ENCODE results near the gene SEC23B. TPM values are rescaled to one million over a fixed set of nuclear protein-coding genes. Genes with fewer than 3 reads are reported as not detected.
"Not testable (repeated sequence)": the region's sequence is repeated elsewhere in the genome, so short reads cannot be mapped to it uniquely, and the experiment has no call there.

Gene SEC23B
- total RNA-seq, 1 donor from 2014 or later, result 42.9 TPM

DNA sequence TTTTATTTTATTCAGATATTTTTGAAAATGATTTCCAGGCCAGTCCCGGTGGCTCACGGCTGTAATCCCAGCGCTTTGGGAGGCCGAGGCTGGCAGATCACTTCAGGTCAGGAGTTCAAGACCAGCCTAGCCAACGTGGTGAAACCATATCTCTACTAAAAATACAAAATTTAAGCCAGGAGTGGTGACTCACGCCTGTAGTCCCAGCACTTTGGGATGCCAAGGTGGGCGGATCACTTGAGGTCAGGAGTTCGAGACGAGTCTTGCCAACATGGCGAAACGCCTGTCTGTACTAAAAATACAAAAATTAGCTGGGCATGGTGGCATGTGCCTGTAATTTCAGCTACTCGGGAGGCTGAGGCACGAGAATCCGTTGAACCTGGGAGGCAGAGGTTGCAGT is 19.0 kb downstream of the SEC23B start:
- not testable (repeated sequence) for DNase-seq

DNA sequence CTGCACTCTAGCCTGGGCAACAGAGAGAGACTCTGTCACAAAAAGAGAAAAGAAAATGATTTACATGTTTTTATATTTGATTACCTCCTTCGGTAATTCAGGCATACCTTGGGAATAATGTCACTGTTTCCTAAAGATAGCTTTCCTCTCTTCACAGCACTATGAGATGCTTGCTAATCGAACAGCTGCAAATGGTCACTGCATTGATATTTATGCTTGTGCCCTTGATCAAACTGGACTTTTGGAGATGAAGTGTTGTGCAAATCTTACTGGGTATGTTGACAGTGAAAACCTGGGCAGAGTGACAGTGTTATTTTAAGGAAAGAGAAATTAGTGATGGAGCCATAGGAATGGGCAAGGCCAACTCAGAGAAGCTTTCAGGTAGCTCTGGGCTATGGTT is 19.6 kb downstream of the SEC23B start:
- DNase-seq, result no peak

DNA sequence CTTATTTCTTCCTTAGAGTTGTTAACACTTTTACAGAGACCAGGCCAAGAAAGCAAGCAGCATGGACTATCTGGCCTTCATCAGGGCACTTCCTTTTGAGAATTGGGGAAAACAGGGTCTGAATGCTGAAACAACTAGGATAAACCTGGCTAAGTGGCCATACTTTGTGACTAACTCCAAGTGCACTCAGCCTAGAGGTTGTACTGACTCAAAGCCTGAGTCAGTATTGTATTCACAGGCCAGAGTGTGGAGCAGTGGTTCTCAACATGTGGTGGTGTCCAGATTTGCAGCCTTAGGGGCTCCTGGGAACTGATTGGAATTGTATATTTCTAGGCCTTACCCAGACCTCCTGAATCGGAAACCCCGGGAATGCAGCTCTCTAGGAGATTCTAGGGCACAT is 20.1 kb downstream of the SEC23B start:
- no peak for DNase-seq

DNA sequence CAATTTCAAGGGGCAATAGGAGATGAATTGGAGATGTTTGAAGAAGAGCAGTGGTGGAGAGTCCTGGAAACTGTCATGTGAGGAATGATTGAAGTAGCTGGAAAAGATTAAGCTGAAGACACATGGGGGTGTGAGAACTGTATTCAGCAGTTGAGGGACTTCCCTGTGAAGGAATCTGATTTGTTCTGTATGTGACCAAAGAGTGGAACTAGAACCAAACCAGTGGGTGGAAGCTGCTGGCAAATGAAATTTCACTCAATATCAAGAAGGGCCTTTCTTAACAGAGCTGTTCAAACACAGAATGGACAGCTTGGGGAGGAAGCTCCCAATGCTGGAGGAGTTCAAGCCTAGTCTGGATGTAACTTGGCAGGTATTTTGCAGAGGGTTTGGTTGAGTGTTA is 21.3 kb downstream of the SEC23B start:
- DNase-seq, result no peak

DNA sequence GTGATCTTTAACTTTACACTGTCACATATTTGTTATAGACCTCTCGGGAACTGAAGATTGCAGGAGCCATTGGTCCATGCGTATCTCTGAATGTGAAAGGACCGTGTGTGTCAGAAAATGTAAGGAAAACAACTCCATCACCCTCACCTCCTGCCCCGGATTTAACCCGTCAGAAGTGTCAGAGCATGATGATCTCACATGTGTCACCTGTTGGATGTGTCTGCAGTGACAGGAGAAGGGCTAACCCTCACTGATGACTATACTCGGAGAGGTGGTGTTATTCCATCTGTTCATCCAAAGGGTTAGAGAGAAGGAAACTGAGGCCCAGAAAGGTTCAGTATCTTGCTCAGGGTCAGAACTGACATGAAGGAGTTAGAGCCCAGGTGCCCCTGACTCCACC is 24.9 kb downstream of the SEC23B start:
- no peak for DNase-seq

DNA sequence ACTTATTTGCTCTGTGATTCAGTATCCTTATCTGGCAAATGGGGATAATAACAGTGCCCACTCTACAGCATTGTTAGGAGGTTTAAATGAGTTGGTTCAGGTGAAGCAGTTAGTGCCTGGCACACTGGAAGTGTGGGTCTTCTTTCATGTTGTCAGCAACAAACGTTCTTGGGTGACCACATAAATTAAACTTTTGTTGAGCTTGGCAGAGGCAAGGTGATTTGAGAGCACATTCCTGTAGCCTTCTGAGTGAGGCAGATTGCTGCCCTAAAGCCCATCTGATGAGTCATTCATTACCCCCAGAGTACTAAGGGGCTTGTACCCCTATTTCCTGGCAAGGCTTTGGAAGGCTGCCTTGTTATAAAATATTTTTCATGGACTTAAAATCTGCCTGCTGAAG is 25.8 kb downstream of the SEC23B start:
- DNase-seq, result no peak

DNA sequence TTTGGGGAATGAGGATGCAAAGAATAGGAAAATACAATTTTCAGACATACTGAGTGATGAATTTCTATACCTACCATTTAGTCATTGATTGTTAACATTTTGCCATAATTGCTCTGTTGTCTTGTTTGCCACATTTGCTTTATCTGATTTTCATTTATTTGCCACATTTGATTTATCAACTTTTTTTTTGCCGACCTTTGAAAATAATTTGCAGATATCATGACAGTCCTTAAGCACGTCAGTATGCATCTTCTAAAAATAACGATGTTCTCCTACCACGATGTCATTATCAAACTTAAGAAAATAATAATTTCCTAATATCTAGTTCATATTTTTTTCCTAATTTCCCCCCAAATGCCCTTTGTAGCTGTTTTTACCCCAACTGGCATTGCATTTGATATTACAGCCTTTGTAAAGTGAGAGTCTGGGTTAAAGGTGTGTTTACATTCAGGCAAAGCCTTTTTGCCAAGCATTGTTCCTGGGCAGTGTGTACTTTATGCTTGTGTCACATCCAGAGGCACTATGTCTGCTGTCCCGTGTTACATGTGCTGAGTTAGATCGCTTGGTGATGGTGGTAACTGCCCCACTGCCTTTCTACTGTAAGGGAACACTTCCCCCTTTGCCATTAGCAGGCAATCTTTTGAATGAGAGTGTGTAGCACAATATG is 26.4 kb downstream of the SEC23B start:
- no peak for DNase-seq

DNA sequence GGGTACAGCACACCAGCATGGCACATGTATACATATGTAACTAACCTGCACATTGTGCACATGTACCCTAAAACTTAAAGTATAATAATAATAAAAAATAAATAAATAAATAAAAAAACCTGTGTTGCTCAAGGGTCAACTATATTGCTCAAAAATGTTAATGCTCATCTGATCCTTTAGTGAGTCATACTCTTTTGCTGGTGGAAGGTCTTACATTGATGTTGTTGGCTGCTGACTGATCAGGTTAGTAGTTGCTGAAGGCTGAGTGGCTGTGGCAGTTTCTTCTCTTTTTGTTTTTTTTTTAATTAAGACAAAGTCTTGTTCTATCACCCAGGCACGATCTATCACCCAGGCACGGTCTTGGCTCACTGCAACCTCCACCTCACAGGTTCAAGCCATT is 29.9 kb downstream of the SEC23B start:
- DNase-seq, result no peak

DNA sequence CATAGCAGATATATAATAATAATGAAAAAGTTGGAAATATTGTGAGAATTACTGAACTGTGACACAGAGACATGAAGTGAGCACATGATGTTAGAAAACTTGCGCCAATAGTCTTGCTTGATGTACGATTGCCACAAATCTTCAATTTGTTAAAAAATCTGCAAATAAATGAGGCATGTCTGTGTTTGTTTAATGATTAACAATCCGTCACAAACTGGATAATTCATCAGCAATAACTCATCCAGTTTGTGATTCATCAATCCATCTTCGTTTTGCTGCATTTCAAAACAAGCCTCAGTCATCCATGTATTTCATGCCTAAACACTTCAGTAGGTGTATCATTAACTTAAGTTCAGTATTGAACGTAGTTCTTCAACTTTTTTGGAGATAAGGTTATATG is 34.0 kb downstream of the SEC23B start:
- no peak for DNase-seq

DNA sequence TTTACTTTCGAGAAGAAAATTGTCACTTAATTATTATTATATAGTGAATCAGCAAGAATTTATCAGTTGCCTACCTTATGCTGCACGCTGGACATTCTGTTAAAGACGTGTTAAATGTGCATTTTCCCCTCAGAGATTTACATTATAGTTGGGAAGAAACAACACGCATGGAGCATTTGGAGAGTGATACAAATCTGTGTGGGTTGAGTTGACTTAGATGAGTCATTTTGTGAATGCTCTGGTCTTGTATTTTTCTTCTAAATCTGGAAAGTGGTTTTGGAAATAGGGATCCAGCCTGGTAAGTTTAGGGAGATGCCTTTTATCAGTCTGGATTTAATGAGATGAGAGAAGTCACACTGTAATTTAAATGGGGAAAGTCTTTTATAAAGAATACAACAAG is 35.5 kb downstream of the SEC23B start:
- DNase-seq, result no peak

DNA sequence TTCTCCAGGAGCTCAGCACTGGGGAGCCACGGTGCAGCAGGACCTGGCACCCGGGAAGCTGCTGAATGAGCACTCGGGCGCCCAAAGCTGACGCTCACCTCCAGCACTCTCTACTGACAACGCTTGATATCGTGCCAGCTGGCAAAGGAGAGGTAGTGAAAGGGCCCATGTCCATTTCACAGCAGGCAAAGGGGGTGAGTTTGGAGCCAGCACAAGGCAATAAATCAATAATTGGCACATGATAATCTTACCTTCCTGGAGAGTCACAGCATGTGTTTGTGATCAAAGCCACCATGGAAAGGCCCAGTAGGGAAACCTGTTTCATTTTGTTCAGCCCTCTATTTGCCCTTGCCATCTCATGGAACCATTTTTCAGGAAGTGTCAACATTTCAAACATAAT is 36.2 kb downstream of the SEC23B start:
- no peak for DNase-seq

DNA sequence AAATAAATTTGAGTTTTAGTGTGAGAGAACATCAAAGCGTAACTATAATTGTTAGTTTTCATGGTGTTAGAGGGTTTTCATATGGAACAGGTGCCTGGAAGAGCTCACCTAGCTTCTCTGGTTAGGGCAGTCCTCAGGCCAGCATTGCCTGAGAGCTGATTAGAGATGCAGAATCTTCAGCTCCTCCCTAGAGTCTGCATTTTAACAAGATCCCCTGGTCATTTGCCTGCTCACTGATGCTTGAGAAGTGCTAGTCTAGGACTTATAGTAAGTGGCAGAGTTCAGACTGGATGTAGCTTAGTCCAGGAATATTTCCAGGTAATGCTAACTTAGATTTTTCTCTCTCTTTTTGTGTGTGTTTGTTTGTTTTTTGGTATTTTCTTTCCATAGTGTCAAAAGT is 37.8 kb downstream of the SEC23B start:
- no peak for DNase-seq

DNA sequence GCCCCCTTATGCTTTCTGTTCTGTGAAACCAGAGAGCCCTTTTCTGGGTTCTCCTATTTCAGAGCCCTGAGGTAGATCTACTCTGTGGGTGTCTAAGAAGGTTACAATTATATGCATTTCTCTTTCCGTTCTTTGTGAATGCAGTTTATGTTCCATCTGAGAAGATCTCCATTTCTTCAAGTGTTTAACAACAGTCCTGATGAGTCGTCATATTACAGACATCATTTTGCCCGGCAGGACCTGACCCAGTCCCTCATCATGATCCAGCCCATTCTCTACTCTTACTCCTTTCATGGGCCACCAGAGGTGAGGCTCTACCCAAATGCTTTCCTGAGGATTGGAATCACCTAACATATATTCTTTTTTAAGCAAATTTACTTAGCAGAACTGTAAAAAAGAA is 40.7 kb downstream of the SEC23B start:
- DNase-seq, result no peak

DNA sequence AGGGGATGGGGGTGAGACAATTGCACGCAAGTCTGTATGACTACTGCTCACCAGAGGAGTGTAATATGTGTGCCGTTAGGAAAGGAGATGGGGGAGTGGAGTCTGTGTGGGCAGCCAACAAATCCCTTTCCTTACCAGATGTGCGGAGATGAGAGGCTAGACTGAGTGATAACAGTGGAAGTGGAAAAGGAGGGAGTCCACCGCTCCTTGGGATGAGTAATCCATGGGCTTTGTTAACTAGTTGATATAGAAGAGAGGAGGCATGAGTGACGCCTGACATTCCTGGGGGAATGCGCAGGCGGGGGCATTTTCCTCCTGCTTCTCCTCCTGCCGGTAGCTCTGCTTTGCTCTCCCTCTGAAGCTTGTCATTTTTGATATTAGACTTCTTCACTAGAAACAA is 46.0 kb downstream of the SEC23B start:
- no peak for DNase-seq

DNA sequence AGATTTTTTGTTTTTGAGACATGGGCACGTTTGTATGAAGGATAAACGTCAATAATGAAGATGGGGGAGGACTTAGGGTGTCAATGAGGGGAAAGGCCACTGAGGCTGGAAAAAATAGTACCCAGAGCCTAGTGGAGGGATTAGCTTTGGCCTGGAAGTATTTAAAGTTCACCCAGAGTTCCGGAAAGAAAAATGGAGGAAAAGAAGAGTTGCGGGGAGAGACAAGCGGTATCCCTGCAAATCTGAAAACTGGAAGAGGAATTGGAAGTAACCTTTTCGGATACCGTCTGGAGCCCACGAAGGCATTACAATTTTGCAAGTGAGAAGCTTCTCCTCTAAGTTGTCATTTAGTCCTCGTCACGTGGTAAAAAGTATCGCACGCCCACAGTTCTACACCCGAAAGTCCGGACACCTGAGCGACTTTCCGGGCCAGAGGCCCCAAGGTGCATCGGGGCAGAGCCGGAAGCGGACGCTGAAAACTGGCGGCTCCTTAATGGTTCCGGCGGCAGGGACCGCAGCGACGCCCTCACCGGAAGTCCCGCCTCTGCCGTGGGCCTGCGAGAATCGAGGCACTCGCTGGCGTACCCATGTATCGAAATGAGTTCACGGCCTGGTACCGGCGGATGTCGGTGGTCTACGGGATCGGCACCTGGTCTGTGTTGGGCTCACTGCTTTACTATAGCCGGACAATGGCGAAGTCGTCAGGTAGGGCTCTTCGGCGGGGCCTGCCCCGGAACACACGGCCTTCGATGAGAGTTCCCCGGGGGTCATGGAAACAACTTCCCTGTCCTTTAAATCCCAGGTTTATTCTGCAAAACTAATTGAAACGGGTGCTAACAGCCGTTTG is 59.4 kb downstream of the SEC23B start, which contains the start of gene SMIM26:
Gene SMIM26, plus strand, starts transcription at position 541 of the 847 bp plus-strand sequence. Its CDS starts 47 bp downstream, at position 588.
- DNase-seq, result peak; percentile 88

DNA sequence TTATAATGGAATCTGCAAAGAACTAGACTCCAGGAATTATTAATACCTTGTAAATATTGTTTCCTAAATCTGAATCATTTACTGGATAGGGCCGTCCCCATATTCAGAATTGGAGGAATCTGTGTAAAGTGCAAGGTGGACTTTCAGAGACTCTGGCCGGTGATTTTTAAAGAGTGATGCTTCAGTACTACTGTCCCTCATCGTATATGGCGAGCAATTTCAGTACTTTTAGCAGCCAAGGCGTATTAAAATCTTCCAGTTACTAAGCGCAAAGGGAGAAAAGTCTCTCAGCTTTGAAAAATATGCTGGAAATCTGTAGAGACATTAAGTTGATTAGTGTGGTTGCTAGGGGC is 60.0 kb downstream of the SEC23B start:
- no peak for DNase-seq

DNA sequence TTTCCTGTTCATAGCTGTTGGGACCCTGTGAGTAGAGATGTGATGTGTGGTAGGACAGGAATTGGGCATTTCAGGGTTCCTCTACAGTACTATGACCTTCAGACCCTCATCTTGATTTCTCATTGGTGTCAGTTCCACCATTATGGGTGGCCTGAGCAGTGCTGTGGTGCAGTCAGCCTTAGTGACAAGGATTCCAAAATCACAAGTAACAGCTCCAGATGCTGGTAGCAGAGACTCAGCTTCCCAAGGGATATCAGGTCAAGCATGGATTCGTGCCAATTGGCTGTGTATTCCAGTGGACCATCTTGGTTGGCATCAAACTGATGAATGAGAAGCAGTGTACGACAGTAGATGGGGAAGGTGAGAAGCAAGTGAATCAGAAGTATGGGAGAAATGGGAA is 63.3 kb downstream of the SEC23B start:
- DNase-seq, result no peak

DNA sequence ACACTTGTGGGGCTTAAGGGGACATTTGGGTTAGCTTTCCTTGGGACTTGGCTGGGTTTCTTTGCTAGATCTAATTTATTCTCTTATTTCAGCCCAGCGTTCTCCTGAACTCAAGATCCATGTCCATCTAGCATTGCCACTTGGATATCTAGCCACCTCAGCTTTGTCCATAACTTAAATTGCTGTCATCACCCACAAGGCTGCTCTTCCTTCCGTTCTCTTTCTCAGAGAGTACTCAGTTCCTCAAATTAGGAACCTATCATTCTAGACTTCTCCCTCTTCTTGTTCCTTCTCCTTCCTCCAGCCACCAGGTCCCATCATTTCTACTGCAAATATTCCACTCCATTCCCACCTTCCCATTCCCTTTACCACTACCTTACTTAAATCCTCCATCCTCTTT is 63.8 kb downstream of the SEC23B start:
- no peak for DNase-seq

DNA sequence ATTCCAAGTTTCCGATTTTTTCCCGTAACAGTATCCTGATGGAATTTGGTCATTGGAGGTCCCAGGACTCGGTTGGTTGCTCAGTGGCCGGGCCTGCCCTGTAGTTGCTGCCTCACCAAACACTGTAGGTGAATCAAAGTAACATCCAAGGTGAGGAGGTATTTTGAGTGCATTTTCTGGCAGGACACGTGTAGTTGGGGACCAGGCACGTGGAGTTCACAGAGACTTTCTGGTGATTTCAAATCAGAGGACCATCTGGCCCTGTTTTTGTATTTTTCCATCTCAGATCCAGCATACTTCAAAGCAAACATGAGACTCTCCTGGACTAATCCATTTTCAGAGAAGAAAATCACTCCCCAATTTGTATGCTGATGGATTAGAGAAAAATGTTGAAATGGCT is 70.2 kb downstream of the SEC23B start:
- DNase-seq, result no peak

DNA sequence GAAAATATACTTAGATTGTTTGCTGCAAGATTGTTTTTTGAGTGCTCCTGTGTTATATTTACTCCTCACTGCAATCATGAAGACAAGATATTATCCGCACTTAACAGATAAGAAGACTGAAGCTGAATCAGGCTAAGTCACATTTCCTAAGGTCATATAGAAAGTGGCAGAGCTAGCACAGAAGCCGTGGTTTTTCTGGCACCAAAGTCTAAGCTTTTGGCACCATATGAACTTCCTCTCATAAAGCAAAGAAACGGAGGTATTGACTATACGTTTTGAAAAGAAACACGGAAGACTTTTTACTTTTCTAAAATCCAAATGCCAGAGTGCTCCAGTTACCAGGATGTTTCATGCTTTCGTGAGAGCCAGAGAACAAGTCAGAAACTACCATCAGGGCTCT is 70.8 kb downstream of the SEC23B start:
- DNase-seq, result no peak

DNA sequence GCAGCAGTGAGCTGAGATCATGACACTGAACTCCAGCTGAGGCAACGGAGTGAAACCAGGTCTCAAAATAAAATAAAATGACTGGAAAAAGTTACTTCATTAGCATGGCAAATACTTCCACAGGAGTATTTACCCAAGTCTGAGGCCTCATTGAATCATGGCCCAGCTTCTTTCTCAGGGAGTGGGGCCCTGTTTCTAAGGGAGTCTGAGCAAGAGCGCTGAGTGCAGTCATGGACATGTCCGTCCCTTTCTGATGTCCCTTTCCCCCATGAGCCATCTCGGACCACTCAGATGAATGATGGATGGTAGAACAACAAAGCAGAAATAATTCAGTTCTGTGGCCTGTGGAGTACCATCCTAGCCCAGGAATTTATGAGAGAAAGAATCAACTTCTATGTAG is 72.3 kb downstream of the SEC23B start:
- DNase-seq, result no peak

DNA sequence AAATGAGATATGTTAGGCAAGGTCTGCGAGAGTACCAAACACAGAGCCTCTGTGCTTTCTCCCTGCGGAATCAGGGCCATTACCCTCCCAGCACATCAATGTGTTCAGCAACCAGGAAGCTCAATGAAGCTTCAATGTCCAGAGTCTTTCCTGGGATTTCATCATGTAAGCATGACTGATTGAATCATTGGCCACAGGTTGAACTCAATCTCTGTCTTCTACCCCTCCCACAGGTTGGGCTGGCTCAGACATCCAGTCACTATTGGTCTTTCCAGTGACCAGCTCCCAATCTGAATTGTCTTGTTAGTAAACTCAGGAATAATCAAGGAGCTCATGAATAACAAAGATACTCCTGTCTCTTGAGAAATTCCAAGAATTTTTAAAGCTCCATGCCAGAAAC is 77.4 kb downstream of the SEC23B start:
- no peak for DNase-seq

DNA sequence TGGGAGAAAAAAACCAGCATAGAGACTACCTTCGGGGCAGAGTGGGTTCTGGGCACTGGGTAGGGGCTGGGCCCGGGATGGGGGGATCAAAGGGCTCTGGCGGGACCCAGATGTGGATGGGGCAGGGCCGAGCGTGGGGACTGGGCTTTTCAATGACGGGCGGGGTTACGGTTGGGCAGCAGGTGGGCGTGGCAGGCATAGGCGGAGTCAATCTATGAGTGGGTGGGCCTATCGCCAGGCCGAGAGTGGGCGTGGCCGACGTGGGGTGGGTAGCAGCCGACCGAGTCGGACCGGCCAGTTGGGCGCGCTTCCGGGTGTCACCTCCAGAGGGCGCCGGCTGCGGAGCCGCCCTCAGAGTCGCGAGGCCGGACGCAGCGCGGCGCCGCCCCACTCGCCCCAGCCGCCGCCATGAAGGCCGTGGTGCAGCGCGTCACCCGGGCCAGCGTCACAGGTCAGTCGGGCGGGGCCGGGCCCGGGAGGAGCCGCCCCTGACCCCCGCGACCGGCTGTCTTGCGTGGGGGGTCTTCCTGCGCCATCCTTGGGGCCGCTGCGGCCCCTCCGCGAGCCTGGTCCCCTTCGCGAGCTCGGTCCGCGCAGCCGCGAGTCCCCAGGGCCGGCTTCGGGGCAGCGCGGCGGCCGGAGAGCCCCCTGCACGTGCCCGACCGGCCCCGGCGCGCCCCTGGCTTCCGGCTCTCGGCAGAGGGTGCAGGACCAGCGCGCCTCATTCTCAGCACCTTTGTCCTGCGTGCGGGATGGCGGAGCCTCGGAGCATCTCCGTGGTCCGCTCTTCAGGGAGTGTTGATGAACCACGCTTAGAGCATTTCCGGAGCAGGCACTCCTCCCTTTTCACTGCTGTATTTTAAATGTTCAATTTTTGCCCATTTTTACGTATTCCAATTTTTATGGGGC is 80.2 kb downstream of the SEC23B start, which contains the start of gene DTD1:
Gene DTD1, plus strand, starts transcription at position 390 of the 909 bp plus-strand sequence. Its CDS starts 19 bp downstream, at position 409.
- DNase-seq, result peak; percentile 90
